HG03280 (cell line): ENCODE results near the gene SLIT3.

Experiments used
- ATAC-seq: cut with Tn5 transposase; IDR thresholded peaks from one replicate; pipeline ENCODE4 v1.9.1; 2021; ENCODE audit warnings: mild to moderate bottlenecking, moderate library complexity; ENCODE audit not compliant: unreplicated experiment

The SLIT3 gene

DNA sequence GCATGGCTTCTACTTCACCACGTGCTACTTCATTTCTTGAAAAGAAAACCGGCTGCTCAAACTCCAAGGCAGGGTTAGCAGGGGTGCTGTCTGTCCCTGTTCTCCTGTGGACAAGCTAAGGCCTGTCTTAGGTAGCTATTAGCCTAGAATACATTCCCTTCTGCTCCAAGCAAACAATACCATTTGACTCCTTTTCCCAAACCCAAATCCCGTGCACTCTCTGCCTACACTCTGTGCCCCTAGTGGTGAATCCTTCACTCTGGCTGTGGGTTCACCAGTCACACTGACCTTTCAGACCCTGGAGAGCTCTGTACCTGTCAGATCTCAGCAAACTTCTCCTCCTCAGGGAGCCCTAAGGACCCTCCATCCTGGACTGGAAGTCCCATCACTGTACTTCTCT, 211.6 kb downstream of the SLIT3 start:
- no peak for ATAC-seq

DNA sequence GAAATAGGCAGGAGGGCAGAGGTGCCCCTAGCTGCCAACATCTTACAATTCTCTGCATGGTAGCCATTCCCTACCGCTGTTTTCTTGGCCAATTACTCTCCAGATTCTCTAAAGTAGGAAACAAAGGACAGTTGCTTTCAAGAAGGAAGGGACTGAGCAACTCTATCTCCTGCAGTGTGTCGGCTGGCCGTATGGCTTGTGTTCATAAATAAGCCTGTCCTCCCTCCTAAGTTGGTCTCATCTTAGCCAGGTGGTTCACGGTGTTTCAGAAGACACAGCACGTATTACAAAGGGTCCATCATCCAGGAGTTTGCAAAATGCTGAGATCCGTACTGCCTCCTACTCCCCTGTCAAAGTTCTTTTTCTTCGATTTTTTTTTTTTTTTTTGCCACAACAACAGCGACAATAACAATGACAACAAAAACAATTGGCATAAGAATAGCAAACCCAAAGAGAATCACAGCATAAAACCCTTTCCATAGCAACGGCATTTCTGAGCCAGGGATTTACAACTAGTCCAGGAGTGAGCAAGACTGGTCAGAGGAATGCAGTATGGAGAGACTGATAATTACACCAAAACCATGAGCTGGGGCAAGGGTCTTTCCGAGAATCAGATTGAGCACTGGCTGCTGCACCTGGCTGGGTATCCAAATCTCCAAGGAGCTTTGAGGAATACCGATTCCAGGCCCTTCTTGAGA, 212.8 kb downstream of the SLIT3 start:
- ATAC-seq: no peak

DNA sequence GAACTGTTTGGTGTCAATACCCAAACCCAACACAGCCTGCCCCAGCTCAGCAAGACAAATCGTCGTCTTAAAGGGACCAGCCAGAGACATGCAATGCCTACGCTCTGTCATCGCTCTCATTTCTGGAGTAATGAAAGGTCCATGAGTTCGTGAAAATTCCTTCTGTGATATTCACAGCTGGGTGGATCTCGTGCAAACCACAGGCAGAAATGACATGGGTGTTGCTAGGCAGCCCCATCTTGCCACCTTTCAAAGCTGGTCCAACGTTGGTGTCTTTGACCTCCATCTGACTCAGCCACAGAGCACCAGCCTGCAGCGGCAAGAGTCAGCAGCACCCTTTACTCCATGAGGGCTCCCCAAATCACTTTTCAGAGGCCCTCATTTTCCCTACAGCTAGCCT, 215.3 kb downstream of the SLIT3 start:
- no peak for ATAC-seq

DNA sequence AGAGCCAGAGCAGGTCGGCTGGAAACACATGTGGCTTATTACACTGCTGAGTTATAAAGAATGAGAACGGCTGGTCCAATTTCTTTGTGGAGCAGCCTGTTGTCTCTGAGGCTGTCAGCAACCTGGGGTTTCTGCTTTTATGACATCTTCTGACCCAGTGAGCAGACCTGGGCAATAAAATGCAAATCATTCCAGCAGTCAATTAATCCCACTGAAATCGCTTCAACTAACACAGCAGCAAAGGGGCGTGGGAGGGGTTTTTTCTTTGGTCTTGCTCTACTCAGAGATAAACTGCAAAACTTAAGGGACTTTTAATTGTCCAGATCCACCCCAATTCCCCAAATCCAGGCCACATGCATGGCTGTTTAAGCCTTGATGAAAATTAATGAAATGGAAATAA, 215.7 kb downstream of the SLIT3 start:
- no peak for ATAC-seq

DNA sequence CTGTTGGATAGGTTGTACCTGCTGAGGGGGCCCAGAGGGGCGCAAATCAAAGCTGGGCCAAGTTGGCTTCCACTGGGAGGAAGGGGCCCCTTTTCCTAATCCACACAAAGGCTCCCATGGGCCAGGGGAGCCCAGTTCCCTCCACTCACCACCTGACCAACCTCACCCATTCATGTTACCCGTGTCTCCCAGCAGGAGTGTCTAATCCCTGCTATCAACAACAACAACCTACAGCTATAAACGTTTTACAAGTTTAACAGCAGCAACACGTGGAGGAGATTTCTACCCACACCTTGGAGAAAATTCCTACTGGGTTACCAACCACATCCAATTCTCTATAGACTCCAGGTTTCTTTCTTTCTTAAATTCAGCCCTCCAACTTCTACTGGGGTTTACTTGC, 216.2 kb downstream of the SLIT3 start:
- ATAC-seq: no peak

DNA sequence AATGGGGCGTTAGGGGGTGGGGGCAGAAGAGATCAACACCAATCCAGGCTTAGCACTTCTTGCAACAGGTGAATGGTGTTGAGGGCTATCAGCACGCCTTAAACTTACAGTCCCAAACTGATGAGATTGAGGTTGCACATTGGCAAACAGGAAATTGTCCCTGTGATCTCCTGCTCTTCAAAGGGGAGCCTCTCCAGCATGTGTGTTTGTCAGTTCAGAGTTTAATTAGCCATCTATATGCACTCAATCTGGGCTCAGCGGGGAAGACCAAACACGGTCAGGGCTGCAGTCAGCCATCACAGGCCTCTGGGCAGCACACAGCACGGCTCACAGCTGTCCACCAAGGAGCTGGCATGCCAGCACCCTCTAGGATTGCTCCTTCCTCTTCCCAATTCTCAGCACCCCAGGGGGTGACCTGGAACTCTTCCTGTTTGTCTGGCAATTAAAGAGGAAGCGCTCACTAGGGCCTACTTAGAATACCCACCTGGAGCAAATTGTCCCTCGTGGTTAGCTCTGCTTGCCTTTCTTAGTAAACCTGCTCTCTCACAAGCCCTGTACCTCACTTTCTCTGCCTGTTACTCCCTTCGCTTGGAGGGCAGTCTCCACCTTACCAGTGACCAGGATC, 217.4 kb downstream of the SLIT3 start:
- no peak for ATAC-seq

DNA sequence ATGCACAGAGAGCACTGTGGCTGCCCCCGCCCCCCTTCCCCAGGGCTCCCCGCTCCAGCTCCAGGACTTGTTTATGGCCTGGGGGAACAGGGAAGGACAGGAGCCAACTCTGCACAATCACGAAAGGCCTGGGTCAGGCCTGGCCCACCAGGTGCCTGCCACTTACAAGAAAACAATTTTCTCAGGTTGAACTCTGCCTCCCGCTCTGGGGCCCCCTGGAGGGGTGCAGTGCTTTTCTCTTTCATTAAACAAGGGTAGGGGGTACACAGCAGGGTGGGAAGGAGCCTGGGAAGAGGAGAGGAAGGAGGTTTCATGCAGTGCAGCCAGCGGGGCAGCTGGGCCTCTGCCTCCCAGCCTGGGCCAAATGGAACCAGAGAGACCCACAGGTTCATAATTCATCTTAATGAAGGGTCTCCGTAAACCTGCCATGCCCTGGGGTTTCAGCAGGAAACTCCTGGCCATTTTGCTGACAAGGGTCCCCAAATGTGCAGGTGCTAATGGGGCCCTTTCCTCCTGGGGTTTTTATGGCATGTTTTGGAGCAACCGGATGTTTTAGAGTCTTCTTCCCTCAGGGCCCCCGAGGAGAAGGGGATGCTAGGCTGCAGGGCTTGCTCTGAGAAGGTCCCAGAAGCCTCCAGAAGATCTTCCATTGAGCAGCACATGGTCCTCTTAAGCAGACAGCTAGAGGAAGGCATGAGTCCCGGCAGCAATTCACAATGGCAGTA, 219.8 kb downstream of the SLIT3 start:
- no peak for ATAC-seq

DNA sequence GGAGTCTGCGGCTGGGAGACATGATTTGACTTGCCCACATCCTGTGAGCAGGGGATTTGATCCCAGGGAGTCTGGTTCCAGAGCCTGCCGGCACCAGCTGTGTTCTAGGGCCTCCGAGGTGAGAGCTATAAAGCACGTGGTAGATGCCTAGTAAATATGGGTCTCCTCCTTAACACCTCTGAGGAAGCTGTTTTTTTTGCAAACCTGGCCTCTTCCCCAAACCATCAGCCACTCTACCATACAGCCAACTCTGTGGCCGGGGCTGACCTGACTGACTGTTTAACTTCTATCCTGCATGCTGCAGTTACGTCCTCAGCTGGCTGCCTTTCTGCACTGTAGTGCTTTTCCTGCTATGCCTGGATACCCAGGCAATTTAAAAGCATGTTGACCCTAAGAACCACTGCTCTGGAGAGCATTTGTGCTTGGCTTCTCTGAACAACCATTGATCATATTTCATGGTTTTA, 220.5 kb downstream of the SLIT3 start:
- ATAC-seq: no peak

DNA sequence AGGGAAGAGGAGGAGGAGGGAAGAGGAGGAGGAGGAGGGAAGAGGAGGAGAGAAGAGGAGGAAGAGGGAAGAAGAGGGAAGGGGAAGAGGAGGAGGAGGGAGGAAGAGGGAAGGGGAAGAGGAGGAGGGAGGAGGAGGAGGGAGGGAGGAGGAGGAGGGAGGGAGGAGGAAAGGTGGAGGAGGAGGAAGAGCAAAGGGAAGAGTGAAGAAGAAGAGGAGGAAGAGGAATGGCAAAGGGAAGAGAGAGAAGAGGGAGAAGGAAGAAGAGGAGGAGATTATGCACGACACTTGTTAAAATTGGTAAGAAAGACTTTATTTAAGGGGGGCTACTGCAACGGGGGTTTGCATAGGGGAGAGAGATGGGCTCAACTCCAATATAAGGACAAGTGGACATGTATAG, 221.2 kb downstream of the SLIT3 start:
- no peak for ATAC-seq

DNA sequence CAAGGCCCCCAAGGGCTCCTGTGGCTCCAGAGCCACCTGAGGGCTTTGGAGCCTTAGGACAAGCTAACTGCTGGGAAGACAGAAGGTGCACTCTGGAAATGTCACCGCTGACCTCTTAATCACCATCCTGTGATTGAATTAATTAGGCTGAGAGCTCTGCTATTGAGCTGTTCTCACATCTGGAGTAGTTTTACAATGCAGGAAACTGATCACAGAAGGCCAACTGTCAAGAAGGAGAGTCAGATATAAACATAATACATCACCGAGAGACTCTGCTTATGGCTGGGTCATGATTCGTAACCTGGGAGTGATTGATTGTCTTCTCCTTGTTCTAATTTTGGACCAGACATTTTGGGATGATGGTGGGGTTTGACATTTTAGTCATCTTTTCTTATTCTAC, 226.1 kb downstream of the SLIT3 start:
- no peak for ATAC-seq

DNA sequence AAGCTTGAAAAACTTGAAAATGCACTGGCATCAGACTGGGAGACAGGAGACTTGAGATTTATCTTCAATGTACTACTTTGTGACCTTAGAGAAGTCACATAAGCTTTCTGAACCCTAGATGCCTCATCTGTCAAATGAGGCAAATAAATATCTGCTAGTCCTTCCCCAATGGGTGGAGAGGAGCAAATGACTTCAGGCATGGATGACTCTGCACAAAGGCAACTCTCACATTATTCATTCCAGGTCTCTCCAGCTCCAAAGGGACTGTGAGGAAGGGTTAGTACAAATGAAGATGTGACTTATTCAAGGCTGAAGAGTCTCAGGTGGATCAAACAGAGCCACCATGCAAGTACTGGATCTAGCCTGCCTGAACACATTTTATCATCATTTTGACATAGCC, 228.7 kb downstream of the SLIT3 start:
- ATAC-seq: no peak

DNA sequence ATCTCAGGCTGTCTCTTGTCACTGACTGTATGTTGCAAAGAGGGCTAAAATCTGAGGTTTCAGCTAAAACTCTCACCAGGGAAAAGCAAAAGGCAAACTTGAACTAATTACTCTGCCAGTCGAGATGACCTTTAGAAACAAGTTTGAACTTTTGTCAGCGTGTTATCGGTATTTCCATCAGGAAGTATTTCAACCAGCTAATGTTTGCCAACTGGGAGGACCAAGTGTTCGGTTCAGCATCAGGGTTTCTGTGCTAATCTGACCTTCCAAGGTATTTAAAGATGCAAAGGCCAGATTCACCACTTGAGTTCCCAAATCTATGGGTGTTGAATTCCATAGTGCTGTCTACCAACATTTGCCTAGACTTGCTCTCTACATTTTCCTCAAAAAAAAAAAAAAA, 230.5 kb downstream of the SLIT3 start:
- ATAC-seq: no peak

DNA sequence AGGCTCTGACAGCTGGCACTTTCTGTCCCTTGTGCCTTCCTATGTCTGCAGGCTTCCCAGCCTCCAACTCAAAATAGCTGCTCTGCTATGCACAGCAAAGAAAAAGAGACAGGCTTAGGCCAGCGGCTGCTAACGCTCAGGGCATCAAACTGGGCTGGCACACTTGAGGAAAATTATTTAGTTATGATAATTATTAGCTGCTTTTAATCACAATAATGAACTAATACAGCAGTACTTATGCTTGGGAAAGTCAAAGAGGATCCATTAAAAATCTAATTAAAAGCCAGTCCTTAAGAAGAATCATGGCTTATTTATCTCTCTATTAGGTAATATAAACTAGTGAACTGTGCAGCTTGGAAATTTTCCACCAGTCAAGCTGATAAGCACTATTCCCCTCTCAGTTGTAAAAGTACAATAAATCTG, 233.2 kb downstream of the SLIT3 start:
- no peak for ATAC-seq

DNA sequence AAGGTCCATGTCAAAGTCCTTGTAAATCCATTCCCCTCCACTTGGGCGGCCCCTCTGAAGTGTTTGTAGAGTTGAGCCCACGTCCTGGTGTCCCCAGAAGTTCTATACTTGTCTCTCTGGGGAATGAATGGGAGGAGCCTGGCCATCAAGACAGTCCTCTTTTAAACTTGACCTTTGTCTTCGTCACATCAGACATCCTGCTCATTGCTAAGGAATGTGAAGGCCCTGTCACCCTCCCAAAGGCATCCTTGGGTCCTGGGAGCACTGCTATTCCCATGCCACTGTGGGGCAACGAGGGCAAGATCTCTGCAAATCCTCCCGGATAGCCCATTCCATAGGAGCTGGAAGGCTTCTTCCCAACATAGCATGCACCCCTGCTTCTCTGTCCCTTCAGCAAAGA, 235.5 kb downstream of the SLIT3 start:
- no peak for ATAC-seq

DNA sequence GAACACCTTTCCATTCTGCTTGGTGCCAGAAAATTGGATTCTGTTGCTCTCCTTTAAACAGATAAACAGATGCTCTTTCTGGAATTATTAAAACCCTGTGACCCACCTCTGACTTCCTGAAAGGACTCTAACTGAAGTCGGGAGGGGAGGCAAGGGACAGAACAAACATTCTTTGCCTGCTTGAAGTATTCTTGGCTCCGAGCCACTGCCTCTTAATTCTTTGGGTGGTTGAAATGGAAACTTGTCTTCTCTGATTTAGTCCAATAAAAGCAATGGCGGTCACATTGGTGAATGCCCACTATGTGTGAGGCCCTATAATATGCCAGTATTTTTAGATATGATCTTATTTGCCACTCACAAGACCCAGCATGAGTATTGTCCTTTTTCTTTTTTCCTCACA, 236.8 kb downstream of the SLIT3 start:
- no peak for ATAC-seq

DNA sequence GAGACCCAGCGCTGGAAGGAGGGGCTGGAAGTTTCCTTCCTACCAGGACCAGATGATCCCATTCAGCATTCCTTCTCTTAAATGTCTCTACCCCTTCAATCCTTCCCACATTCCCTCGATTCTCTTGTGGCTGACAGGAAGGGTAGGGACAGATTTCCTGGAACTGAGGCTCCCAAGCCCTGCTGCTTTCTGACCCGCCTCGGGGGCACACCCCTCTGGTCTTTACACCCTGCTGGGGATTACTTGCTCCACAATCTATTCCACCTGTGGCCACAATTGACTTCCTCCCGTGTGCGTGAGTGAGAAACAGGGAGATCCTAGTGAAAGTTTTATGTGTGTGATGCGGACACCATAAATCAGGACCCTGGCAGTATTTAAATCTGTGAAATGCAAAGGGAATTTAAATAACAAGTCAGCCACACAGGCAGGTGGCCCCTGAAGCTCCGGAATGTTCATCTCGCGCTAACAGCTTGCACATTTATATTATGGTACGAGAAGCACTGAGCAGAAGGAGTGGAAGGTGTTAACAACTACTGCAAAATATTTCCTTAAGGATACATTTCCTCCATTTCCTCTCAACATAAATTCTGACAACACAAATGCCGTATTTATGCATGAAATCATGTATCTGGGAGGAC, 237.5 kb downstream of the SLIT3 start:
- ATAC-seq: no peak

DNA sequence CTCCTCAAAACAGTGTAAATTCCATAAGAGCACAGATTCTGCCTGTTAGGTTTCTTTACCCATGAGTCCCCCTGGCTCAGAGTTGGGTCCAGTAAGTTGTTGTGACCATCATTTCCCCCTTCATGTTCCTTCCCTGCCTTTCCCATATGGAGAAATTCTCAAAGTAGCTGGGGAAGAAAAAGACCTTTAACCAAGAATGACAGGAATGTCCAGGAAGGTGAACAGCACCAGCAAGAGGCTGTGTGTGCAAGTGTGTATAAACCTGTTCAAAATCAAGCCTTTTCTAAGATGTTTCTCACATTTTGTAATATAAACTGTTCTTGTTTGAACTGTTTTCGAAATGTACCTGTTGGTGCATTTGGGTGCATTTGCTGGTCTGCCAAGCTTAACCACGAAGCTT, 238.2 kb downstream of the SLIT3 start:
- ATAC-seq: no peak

DNA sequence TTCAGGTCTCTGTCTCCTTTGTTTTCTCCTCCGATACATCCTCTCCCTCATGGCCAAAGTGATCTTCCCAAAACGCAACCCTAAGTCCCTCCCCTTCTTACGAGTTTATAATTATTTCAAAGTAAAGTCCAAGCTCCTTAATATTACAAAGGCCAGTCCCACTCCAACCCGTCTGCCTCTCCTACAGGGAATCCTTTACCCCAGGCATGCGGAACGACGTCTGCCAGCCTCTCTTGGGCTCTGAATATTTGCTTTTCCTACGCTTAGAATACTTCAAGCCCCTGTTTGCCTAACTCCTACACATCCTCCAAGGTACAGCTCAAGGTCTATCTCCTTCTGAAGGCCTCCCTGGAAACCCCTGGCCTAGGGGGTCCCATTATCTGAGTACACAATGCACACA, 246.4 kb downstream of the SLIT3 start:
- no peak for ATAC-seq

DNA sequence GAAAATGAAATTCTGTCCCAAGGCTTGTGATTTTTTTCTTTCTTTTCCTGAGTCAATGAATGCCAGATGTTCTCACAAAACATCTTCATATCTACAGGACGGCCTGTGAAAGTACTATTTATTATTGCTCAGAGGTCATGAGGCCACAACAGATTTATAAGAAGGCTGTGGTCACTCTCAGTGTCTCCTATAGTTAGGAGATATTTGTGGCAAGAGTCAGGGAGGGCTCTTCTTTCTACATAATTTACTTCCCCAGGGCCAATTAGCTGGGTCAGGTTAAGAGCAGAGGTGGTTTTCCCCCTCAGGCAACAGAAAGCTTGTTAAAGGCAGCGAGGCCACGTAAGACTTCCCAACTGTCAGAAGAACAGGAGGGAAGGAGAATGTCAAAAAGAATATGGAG, 248.7 kb downstream of the SLIT3 start:
- no peak for ATAC-seq

DNA sequence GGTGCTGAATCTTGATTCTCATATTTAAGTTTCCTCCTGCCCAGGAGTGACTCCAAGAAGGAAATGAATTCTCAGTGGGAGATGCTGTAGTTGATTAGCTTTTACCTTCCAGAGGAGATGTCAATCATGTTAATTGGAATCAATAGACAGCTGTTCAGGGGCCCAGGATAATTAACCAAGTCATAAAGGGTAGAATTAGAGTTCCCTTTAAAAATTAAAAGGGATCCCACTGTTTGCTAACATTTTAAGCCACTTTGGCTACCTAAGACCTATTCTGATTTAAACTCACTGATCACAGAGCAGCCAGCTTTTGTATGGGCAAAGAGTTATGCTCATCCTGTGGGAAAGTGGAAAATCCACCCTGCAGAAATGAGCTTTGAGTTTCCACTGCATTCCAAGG, 249.6 kb downstream of the SLIT3 start:
- ATAC-seq: no peak

DNA sequence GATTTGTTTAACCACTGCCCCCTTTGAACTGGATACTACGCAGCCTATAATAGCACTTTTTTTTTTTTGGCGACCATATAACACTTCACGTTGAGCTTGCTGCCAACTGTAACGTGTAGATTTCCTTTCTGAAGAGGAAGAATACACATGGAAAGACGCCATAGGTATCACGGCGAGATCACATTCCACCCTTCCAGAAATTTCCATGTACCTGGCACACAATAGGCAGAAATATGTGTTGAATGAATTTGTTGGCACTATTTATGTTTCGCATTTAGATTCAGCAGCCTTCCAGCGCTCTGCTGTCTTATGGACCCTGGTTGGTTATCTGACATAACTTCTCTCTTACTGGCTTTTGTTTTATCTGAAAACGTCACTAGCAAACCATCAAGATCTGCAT, 250.3 kb downstream of the SLIT3 start:
- no peak for ATAC-seq

DNA sequence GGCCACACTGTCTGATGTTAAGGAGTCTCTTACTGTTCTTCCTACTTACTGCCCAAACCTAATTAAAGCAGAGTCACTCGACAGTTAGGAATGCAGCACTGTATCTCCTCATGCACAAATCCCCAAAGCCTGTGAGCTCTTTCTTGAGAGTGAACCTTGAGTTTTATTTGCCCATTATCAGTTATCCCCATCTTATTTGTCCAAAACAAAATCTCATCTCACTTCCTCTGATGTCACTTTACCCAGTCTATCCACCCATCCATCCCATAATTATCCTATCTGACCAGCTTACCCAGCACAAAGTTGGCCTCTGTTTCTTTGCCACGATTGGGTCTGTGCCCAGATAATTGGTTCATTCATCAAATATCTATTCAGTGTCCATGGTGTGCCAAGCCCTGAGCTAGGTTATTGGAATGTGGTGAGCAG, 250.8 kb downstream of the SLIT3 start:
- ATAC-seq: no peak
